ENCODE data around the gene CCR5.

- TF ChIP-seq LEF1 (IDR thresholded peaks at IDR 0.05; ENCODE audit: borderline replicate concordance), result no peak
- no peak for TF ChIP-seq FOXM1 (IDR thresholded peaks at IDR 0.05; ENCODE audit: borderline replicate concordance)
- no peak for TF ChIP-seq FOXK2 (IDR thresholded peaks at IDR 0.05)
- TF ChIP-seq ELF4 (IDR thresholded peaks at IDR 0.05), result no peak
- TF ChIP-seq SP1 (IDR thresholded peaks at IDR 0.05), result no peak
- no peak for TF ChIP-seq ARNT (IDR thresholded peaks at IDR 0.05)
- TF ChIP-seq PKNOX1 (IDR thresholded peaks at IDR 0.05), result no peak
- TF ChIP-seq TARDBP (IDR thresholded peaks at IDR 0.05), result no peak
Observed at GRCh38 chr3:46365737-46366524, 4.8 kb upstream of the CCR5 start.
